H9 (cell line): ENCODE measurements around the gene MIPOL1. TPM values are rescaled to one million over a fixed set of nuclear protein-coding genes. Genes with fewer than 3 reads are reported as not detected.

Source experiments
- DNase-seq: peaks from one replicate; pipeline ENCODE4 v3.0.0-alpha.2; 2017
- H2AFZ ChIP-seq: one replicate; pipeline ENCODE4 v1.6.1; 2013; ENCODE audit warnings: mild to moderate bottlenecking, low read length, control low read depth, moderate library complexity
- H2AK5ac ChIP-seq: 2 replicates; pipeline ENCODE4 v1.6.1; 2013; ENCODE audit warnings: low read length, control low read depth, mixed read lengths; ENCODE audit not compliant: insufficient read length
- H2BK120ac ChIP-seq: one replicate; pipeline ENCODE4 v1.6.1; 2013; ENCODE audit warnings: low read depth, mild to moderate bottlenecking, low read length, control low read depth, inconsistent platforms; ENCODE audit not compliant: poor library complexity, severe bottlenecking
- H2BK12ac ChIP-seq: 2 replicates; pipeline ENCODE4 v1.6.1; 2013; ENCODE audit warnings: low read length, control low read depth, mixed read lengths, low read depth; ENCODE audit not compliant: insufficient read length
- H2BK15ac ChIP-seq: 2 replicates; pipeline ENCODE4 v1.6.1; 2013; ENCODE audit warnings: low read depth, low read length, control low read depth
- H2BK20ac ChIP-seq: one replicate; pipeline ENCODE4 v1.6.1; 2013; ENCODE audit warnings: low read depth, mild to moderate bottlenecking, low read length, control low read depth, inconsistent platforms; ENCODE audit not compliant: poor library complexity, severe bottlenecking
- H2BK5ac ChIP-seq: 2 replicates; pipeline ENCODE4 v1.6.1; 2013; ENCODE audit warnings: low read length, control low read depth, mixed read lengths; ENCODE audit not compliant: insufficient read length
- H3K14ac ChIP-seq: 2 replicates; pipeline ENCODE4 v1.6.1; 2013; ENCODE audit warnings: low read length, control low read depth; ENCODE audit not compliant: insufficient read depth
- H3K18ac ChIP-seq: 2 replicates; pipeline ENCODE4 v1.6.1; 2013; ENCODE audit warnings: low read depth, mild to moderate bottlenecking, mixed read lengths, low read length, control low read depth; ENCODE audit not compliant: insufficient read length
- H3K23ac ChIP-seq: 2 replicates; pipeline ENCODE4 v1.6.1; 2013; ENCODE audit warnings: low read length, control low read depth, mixed read lengths, low read depth; ENCODE audit not compliant: insufficient read length
- H3K23me2 ChIP-seq: 2 replicates; pipeline ENCODE4 v1.6.1; 2013; ENCODE audit warnings: low read depth, mild to moderate bottlenecking, mixed read lengths, low read length, control low read depth; ENCODE audit not compliant: insufficient read length, poor library complexity, severe bottlenecking
- H3K27ac ChIP-seq: 2 replicates; pipeline ENCODE4 v1.5.1; 2013; ENCODE audit warnings: low read length, control low read depth, mixed read lengths, low read depth; ENCODE audit not compliant: insufficient read length
- H3K27me3 ChIP-seq: 2 replicates; pipeline ENCODE4 v1.6.1; 2013; ENCODE audit warnings: low read length, control low read depth, inconsistent platforms; ENCODE audit not compliant: insufficient read depth
- H3K4ac ChIP-seq: 2 replicates; pipeline ENCODE4 v1.6.1; 2013; ENCODE audit warnings: low read depth, mild to moderate bottlenecking, control low read depth, inconsistent platforms, low read length, moderate library complexity
- H3K4me1 ChIP-seq: 2 replicates; pipeline ENCODE4 v1.6.1; 2013; ENCODE audit warnings: low read length, control low read depth, inconsistent platforms; ENCODE audit not compliant: insufficient read depth
- H3K4me2 ChIP-seq: 2 replicates; pipeline ENCODE4 v1.6.1; 2013; ENCODE audit warnings: low read length, control low read depth, mixed read lengths; ENCODE audit not compliant: insufficient read length, insufficient read depth
- H3K56ac ChIP-seq: 2 replicates; pipeline ENCODE4 v1.6.1; 2013; ENCODE audit warnings: low read depth, mild to moderate bottlenecking, mixed read lengths, low read length, control low read depth; ENCODE audit not compliant: insufficient read length
- H3K79me1 ChIP-seq: 2 replicates; pipeline ENCODE4 v1.6.1; 2013; ENCODE audit warnings: low read depth, mild to moderate bottlenecking, moderate library complexity, low read length, control low read depth, inconsistent platforms; ENCODE audit not compliant: insufficient read depth, poor library complexity, severe bottlenecking
- H3K79me2 ChIP-seq: 2 replicates; pipeline ENCODE4 v1.6.1; 2013; ENCODE audit warnings: low read length, control low read depth, inconsistent platforms; ENCODE audit not compliant: insufficient read depth
- H3K9ac ChIP-seq: 2 replicates; pipeline ENCODE4 v1.6.1; 2013; ENCODE audit warnings: low read length, control low read depth, mixed read lengths; ENCODE audit not compliant: insufficient read length; ENCODE audit errors: extremely low read depth
- H3K9me3 ChIP-seq: one replicate; pipeline ENCODE4 v1.6.1; 2013; ENCODE audit warnings: low read depth, low read length, inconsistent platforms; ENCODE audit not compliant: control insufficient read depth
- H3T11ph ChIP-seq: one replicate; pipeline ENCODE4 v1.6.1; 2013; ENCODE audit warnings: mild to moderate bottlenecking, low read length, control low read depth, inconsistent platforms
- H4K20me1 ChIP-seq: one replicate; pipeline ENCODE4 v1.6.1; 2013; ENCODE audit not compliant: control insufficient read depth, insufficient read length, insufficient read depth
- H4K5ac ChIP-seq: 2 replicates; pipeline ENCODE4 v1.6.1; 2013; ENCODE audit warnings: low read depth, mild to moderate bottlenecking, mixed read lengths, low read length, control low read depth; ENCODE audit not compliant: insufficient read length
- H4K8ac ChIP-seq: replicated peaks from 2 replicates; pipeline ENCODE4 v1.6.1; 2013; ENCODE audit warnings: low read length, control low read depth, mixed read lengths, low read depth; ENCODE audit not compliant: insufficient read length
- H4K91ac ChIP-seq: 2 replicates; pipeline ENCODE4 v1.6.1; 2013; ENCODE audit warnings: low read depth, mild to moderate bottlenecking, moderate library complexity, mixed read lengths, low read length, control low read depth; ENCODE audit not compliant: insufficient read length
- H3K27ac Mint-ChIP-seq, 3 experiments: 2 replicates in 2 of 3; 3 replicates in 1 of 3; pipeline ENCODE4 v1.8.0; 2020 to 2021; ENCODE audit warnings: mixed read lengths in 3 of 3, mild to moderate bottlenecking in 1 of 3, moderate library complexity in 1 of 3
- H3K27me3 Mint-ChIP-seq: 2 replicates; pipeline ENCODE4 v1.8.0; 2021; ENCODE audit warnings: low read depth, mild to moderate bottlenecking, moderate library complexity, mixed read lengths
- H3K36me3 Mint-ChIP-seq, 3 experiments: 2 replicates in 2 of 3; 3 replicates in 1 of 3; pipeline ENCODE4 v1.8.0; 2020 to 2021; ENCODE audit warnings: low read depth in 3 of 3, mixed read lengths in 3 of 3; ENCODE audit not compliant: insufficient read depth in 1 of 3
- H3K4me1 Mint-ChIP-seq, 2 experiments: 2 replicates each; pipeline ENCODE4 v1.8.0; 2020; ENCODE audit warnings: mixed read lengths in 2 of 2
- H3K4me3 Mint-ChIP-seq, 2 experiments: 2 replicates in 1 of 2; 3 replicates in 1 of 2; pipeline ENCODE4 v1.8.0; 2020 to 2021; ENCODE audit warnings: mild to moderate bottlenecking in 2 of 2, mixed read lengths in 2 of 2, moderate library complexity in 1 of 2
- H3K9me3 Mint-ChIP-seq, 2 experiments: 2 replicates in 1 of 2; 3 replicates in 1 of 2; pipeline ENCODE4 v1.8.0; 2020; ENCODE audit warnings: mild to moderate bottlenecking in 2 of 2, mixed read lengths in 2 of 2, moderate library complexity in 1 of 2
- WGBS: extraction: QIAGEN DNeasy Blood & Tissue Kit; methylation state at CpG from one replicate; pipeline ENCODE4 v1.1.7; 2013; ENCODE audit warnings: missing lambda C conversion rate, low lambda C conversion rate, mixed read lengths; ENCODE audit not compliant: insufficient read length; ENCODE audit errors: extremely low coverage; 5-methylcytosine and 5-hydroxymethylcytosine counted together
- total RNA-seq: library from RNA; stranded (reverse); gene quantifications from 2 replicates; pipeline ENCODE4 v1.2.1, GENCODE V29; 2021
- TF ChIP-seq, protein P1 (sequence below): fragments of 200-600 bp; sonication (generic); conservative IDR thresholded peaks from 3 replicates; pipeline ENCODE4 v1.8.0; 2021; ENCODE audit warnings: antibody characterized with exemption, mild to moderate bottlenecking

The MIPOL1 gene
- total RNA-seq, 1 experiment from 2014 or later: 15.6 TPM

DNA sequence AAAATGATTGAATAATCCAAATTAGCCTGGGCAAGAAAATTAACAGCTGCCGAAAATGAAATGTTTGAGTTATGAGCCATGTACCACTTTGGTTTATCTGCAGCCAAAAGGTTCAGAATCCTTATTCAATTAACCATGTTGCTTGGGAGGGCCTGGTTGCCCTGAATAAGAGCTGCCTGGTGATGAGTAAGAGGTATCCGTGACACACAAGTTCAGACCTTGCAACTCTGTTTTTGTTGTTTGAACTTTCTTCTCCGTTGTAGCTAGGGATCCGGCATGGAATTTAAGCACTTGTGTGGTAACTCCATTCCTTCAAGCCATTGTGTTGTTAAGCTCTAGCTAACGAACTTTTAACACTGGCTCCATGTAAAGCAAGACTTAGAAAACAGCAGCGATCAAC, 361.6 kb downstream of the MIPOL1 start:
- H3K27ac Mint-ChIP-seq: no peak overlapping the region
- H3K9me3 Mint-ChIP-seq: peaks cover 16 to 18% of the 10 kb centered on the region in 2 experiments
- no peak overlapping the region for H2AK5ac ChIP-seq
- H3K23me2 ChIP-seq: no peaks in the 10 kb centered on the region
- no peak overlapping the region for H3K18ac ChIP-seq
- DNase-seq: no peak
- H3K9me3 ChIP-seq: no peaks in the 10 kb centered on the region
- H4K5ac ChIP-seq: no peak overlapping the region
- no peak overlapping the region for H3K4me3 Mint-ChIP-seq
- H3K4me1 ChIP-seq: no peaks in the 10 kb centered on the region
- no peaks in the 10 kb centered on the region for H3K27me3 ChIP-seq
- no peak overlapping the region for H2BK120ac ChIP-seq
- no peak overlapping the region for H3T11ph ChIP-seq
- no peaks in the 10 kb centered on the region for H3K79me2 ChIP-seq
- no peak overlapping the region for H2BK5ac ChIP-seq
- H3K14ac ChIP-seq: no peak overlapping the region
- H3K27ac ChIP-seq: no peak overlapping the region
- H3K4me2 ChIP-seq: no peak overlapping the region
- H4K8ac ChIP-seq: no peak overlapping the region
- no peak overlapping the region for H2BK20ac ChIP-seq
- no peak overlapping the region for H3K23ac ChIP-seq
- H3K4me1 Mint-ChIP-seq: 0 out of 4 replicates have a peak, but pooled peaks cover 0 to 2% of the 10 kb centered on the region in 2 experiments
- no peak overlapping the region for H4K91ac ChIP-seq
- H3K27me3 Mint-ChIP-seq: no peaks in the 10 kb centered on the region; the same call in 1 of the 2 replicates
- H3K56ac ChIP-seq: no peak overlapping the region
- H3K79me1 ChIP-seq: no peaks in the 10 kb centered on the region
- H2AFZ ChIP-seq: no peak overlapping the region
- TF ChIP-seq, protein P1, sequence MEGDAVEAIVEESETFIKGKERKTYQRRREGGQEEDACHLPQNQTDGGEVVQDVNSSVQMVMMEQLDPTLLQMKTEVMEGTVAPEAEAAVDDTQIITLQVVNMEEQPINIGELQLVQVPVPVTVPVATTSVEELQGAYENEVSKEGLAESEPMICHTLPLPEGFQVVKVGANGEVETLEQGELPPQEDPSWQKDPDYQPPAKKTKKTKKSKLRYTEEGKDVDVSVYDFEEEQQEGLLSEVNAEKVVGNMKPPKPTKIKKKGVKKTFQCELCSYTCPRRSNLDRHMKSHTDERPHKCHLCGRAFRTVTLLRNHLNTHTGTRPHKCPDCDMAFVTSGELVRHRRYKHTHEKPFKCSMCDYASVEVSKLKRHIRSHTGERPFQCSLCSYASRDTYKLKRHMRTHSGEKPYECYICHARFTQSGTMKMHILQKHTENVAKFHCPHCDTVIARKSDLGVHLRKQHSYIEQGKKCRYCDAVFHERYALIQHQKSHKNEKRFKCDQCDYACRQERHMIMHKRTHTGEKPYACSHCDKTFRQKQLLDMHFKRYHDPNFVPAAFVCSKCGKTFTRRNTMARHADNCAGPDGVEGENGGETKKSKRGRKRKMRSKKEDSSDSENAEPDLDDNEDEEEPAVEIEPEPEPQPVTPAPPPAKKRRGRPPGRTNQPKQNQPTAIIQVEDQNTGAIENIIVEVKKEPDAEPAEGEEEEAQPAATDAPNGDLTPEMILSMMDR: no peak
- no CpG with 5 or more reads among the region's 6 CpGs for WGBS
- H4K20me1 ChIP-seq: no peaks in the 10 kb centered on the region
- no peak overlapping the region for H2BK15ac ChIP-seq
- H3K36me3 Mint-ChIP-seq: peaks cover 5 to 18% (median 12%) of the 10 kb centered on the region in 3 experiments
- no peak overlapping the region for H3K4ac ChIP-seq
- H3K9ac ChIP-seq: no peak overlapping the region
- H2BK12ac ChIP-seq: no peak overlapping the region
